MM.1S (cell line): ENCODE results near the gene POFUT1.

Experiments used
- CTCF ChIP-seq: fragments of 300-600 bp; sonication (generic); IDR thresholded peaks from 2 replicates; pipeline ENCODE4 v1.5.1; 2016; ENCODE audit warnings: antibody characterized with exemption, low read length, mixed read lengths
- EZH2 ChIP-seq: fragments of 300-600 bp; sonication (generic); optimal IDR thresholded peaks from 2 replicates; pipeline ENCODE3; 2017; ENCODE audit warnings: low read depth, mild to moderate bottlenecking, antibody characterized with exemption, low read length, mixed read lengths

- no peak for TF ChIP-seq CTCF
- no peak for TF ChIP-seq EZH2
These were observed 55.8 kb downstream of the POFUT1 start for GRCh38 chr20:32263398-32263954.
